GM19025 (cell line): ENCODE results near the gene CEP152.
"Not testable (repeated sequence)": the region's sequence is repeated elsewhere in the genome, so short reads cannot be mapped to it uniquely, and the experiment has no call there.

Experiments used
- ATAC-seq: cut with Tn5 transposase; IDR thresholded peaks from one replicate; pipeline ENCODE4 v1.9.1; 2021; ENCODE audit warnings: mild to moderate bottlenecking, low read depth, moderate library complexity; ENCODE audit not compliant: unreplicated experiment

The CEP152 gene

GRCh38 chr15:48810414-48811324 lies at the start of gene CEP152:
Gene CEP152, minus strand, starts transcription at chr15:48811069. Its CDS starts 5,420 bp downstream, at chr15:48805649.
- peak; percentile 95 for ATAC-seq

GRCh38 chr15:48859426-48859825 lies 48.6 kb upstream of the CEP152 start:
- ATAC-seq, result no peak

- ATAC-seq, result no peak
These were observed 47.5 kb upstream of the CEP152 start for GRCh38 chr15:48858401-48858800.

GRCh38 chr15:48856942-48857341 lies 46.1 kb upstream of the CEP152 start:
- ATAC-seq, result no peak

GRCh38 chr15:48855501-48856440 lies 44.9 kb upstream of the CEP152 start:
- ATAC-seq, result no peak

- ATAC-seq, result not testable (repeated sequence)
These were observed 43.6 kb upstream of the CEP152 start for GRCh38 chr15:48854434-48854833.

GRCh38 chr15:48851956-48852355 lies 41.1 kb upstream of the CEP152 start:
- ATAC-seq, result no peak

GRCh38 chr15:48850648-48851047 lies 39.8 kb upstream of the CEP152 start:
- ATAC-seq, result no peak

- ATAC-seq, result no peak
These were observed 34.3 kb upstream of the CEP152 start for GRCh38 chr15:48845123-48845522.

GRCh38 chr15:48842501-48842900 lies 31.6 kb upstream of the CEP152 start:
- no peak for ATAC-seq

- ATAC-seq, result no peak
These were observed 23.9 kb upstream of the CEP152 start for GRCh38 chr15:48834756-48835155.

- ATAC-seq, result no peak
These were observed 22.8 kb upstream of the CEP152 start for GRCh38 chr15:48833526-48834239.

GRCh38 chr15:48832648-48833047 lies 21.8 kb upstream of the CEP152 start:
- ATAC-seq, result no peak

- no peak for ATAC-seq
These were observed 18.0 kb upstream of the CEP152 start for GRCh38 chr15:48828906-48829305.

GRCh38 chr15:48828471-48828870 lies 17.6 kb upstream of the CEP152 start:
- no peak for ATAC-seq

GRCh38 chr15:48825075-48825474 lies 14.2 kb upstream of the CEP152 start:
- ATAC-seq, result no peak

GRCh38 chr15:48823706-48824105 lies 12.8 kb upstream of the CEP152 start:
- ATAC-seq, result no peak

- ATAC-seq, result no peak
These were observed 12.4 kb upstream of the CEP152 start for GRCh38 chr15:48823237-48823636.

- no peak for ATAC-seq
These were observed 3.4 kb upstream of the CEP152 start for GRCh38 chr15:48814286-48814685.

GRCh38 chr15:48811325-48811958 lies 573 bp upstream of the CEP152 start:
- ATAC-seq, result no peak
